Testis (tissue), 2 donors: Measurements from ENCODE around the gene EDARADD.

Experiments
- POLR2A ChIP-seq: fragments of 450-650 bp; IDR thresholded peaks from one replicate; pipeline ENCODE4 v1.6.1; 2017; ENCODE audit warnings: antibody characterized with exemption, mild to moderate bottlenecking, moderate library complexity
- TF ChIP-seq, protein P1 (sequence below), 3 experiments: fragments of 450-650 bp in 2 of 3; fragments of 200-600 bp in 1 of 3; sonication (generic) in 1 of 3; IDR thresholded peaks; one replicate each; pipeline ENCODE4 v1.5.1; 2016 to 2019; ENCODE audit warnings: antibody characterized with exemption in 3 of 3, mild to moderate bottlenecking in 2 of 3, moderate library complexity in 1 of 3

DNA sequence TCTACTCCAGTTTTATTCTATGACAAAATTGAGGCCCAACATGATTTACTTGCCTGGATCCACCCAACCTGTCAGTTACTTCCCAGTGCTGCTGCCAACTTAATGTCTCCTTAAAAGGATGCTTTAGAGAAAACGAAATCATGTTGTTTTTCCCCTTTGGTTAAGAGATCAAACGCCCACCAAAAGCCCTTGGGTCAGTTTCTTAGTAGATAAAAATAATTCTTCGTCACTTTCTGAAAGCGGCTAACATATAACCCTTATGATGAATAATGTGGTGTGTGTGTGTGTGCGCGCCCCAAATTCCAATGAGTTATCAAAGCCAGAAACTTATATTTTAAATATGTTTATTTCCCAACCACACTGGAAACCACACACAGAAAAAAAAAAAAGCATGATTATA, 77.0 kb downstream of the EDARADD start:
- TF ChIP-seq, protein P1, sequence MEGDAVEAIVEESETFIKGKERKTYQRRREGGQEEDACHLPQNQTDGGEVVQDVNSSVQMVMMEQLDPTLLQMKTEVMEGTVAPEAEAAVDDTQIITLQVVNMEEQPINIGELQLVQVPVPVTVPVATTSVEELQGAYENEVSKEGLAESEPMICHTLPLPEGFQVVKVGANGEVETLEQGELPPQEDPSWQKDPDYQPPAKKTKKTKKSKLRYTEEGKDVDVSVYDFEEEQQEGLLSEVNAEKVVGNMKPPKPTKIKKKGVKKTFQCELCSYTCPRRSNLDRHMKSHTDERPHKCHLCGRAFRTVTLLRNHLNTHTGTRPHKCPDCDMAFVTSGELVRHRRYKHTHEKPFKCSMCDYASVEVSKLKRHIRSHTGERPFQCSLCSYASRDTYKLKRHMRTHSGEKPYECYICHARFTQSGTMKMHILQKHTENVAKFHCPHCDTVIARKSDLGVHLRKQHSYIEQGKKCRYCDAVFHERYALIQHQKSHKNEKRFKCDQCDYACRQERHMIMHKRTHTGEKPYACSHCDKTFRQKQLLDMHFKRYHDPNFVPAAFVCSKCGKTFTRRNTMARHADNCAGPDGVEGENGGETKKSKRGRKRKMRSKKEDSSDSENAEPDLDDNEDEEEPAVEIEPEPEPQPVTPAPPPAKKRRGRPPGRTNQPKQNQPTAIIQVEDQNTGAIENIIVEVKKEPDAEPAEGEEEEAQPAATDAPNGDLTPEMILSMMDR (IDR thresholded peaks at IDR 0.05): no peak
- TF ChIP-seq POLR2A: no peak
